GM21515 (cell line): ENCODE results near the gene MRPS6.

Experiments used
- ATAC-seq: cut with Tn5 transposase; IDR thresholded peaks from one replicate; pipeline ENCODE4 v1.9.1; 2021; ENCODE audit not compliant: unreplicated experiment

Gene MRPS6

DNA sequence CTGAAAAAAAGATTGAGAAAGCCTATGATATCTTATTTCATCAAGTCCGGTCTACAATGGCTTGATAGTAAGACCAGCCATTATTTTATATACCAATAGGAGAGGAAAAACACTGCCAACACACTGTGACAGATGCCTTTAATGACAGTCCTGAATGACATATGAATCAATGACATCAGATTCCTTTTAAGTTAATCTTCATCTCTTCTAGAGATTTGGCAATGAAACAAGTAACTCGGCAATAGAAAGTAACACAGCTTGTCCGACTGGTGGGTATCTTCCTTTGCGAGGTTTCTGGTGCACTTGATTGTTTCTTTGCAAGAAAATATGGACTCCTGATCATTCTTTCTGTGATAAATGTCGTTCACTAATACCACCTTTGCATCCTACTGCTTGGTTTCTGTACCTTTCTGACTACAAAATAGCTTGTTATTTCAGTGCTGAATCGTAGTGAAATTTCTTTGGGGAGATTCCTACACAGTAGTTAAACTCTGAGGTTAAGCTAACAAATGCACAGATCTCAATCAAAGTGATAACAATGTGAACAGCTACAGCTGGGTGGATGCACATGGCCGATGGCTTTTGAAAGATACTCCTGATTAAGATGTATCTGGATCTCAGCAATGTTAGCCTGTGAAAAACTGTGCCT lies 104.7 kb downstream of the MRPS6 start:
- ATAC-seq: no peak

DNA sequence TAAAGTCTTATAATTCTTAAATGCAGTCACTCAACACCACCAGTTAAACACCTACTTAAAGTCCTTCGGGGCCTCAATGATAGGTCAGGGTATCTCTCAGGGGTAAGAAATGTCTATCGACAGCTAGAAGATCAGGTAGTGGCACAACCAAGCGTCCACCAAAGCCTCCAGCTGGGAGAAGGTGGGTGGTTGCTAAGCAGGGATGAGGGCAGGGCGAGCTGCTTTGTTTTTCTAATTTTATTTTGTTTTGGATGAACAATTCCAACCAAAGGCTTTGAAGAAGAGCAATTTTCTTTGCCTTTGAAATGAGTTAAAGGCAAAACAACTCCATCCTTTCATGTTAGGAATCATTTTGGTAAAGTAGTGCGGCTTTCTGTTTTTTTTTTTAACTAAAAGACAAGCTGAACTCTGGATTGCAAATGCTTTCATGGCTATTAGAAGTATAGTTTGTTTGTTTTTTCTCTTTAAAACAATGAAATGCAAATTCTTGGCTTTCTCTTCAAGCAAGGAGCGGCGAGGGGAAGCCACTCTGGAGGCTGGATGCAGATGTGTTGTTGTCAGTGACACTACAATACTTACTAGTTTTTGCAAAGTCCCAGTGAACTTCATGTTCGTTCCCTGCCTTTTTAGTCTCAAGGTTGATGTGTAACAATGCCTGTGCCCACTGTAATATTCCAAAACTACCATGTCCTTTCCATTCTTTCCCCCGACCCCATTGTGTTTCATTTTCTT lies 106.0 kb downstream of the MRPS6 start:
- no peak for ATAC-seq

DNA sequence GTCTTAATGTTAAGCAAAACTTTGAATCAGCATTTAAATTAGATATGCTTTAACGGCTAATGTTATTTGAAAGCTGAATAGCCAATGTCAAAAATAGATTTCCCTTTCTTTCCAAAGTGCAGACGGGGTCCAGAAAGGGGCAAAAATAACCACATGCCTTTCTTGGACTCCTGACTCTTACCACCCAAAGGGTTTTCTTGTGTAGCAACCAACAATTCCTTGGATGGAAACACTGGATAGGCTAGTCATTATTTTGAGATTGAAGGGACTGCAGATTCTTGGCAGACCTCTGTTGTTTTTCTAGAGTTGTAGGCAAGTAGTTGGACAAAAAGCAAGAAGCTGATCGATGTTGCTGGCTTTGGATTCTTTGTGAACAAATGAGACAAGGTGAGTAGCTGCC lies 107.0 kb downstream of the MRPS6 start:
- ATAC-seq: no peak

DNA sequence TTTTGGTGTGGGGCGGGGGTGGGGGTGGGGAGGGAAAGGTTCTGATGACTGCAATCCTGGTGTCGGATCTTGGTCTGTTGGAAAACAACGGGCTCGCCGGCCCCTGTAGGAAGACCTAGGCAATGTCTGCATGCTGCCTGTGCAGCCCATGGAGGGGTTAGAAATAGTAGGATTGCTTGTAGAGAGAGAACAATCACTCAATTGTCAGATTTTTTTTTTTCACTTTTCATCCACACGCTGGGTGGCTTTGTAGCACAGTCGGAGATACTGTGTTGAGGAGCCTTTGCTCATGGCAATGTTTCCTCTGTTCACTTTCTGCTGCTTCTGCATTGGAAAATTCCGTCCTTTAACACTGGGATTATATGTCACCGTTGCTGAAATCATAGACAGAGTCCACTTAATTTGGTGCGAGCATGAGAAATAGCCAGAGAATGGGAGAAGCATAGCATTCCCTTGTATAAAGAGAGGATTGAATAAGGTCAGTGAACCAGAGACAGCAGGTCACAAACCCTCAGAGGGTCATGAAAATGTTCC lies 107.5 kb downstream of the MRPS6 start:
- no peak for ATAC-seq

DNA sequence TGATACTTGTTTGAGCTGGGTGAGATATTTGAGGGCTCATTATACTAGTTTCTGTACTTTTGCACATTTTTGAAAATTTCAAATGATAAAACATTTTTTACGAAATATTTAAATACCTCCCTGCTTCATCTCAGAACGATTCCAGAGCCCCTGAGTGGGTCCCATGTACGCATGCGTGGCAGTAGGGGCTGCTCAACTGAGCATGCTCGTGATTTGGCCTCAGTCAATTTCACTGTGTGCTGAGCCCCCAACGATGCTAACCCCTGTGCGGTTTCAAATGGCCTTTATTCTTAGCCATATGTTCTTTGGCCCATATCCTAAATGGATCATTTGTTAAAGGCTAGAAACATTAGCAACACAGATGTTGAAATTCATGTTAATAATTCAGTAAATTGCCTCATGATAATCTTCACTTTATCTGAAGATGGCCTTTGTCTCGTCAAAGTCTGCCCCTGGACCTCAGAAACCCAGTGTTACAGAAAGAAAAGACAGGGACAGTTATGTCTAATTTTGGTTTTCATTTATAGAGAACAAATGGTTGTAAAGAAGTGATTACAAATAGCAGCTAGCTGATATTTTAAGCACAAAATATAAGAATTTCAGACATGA lies 108.2 kb downstream of the MRPS6 start:
- no peak for ATAC-seq

DNA sequence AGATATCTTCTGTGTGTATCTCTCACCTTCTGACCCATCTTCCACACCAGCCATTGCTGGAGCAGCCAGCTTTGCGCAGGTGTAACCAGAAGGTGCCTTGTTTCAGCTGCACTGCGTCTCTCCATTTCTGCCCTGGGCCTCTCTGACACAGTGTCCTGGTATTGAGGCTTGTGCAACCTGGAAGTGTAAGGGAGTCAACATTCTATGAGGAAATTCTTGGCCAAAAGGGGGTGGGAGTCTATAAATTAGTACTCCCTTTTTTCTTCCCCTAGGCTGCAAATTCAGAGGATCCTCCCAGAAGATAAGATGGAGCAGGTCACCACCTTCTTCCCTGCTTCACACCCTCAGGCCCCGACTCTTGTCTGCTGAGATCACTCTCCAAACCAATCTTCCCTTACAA lies 109.1 kb downstream of the MRPS6 start:
- no peak for ATAC-seq

DNA sequence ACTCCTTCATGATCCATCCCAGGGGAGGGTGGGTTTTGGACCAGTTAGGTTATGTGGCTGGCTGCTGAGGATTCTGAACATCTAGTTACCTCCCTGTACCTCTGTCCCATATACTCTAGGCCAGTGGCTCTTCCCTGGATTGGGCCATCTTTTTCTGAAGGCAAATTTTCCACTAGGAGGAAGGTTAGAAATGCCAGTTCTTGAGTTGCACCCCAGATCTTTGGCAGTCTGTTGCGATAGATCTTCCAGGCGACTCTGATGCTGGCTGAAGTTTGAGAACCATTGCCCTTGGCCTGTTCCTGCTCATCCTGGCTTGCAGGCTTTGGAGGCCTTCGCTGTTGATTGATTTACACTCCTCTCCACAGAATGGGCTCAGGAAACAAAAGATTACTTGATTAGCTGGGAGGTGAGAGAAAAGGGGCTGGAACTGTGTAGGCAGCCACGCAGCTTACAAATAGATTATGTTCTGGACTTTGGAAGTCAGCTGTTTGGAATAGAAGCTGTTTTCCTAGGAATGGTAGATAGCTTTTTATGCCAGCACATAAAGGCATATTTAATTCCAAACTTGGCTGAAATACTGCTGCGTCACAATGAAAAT lies 110.1 kb downstream of the MRPS6 start:
- ATAC-seq: no peak

DNA sequence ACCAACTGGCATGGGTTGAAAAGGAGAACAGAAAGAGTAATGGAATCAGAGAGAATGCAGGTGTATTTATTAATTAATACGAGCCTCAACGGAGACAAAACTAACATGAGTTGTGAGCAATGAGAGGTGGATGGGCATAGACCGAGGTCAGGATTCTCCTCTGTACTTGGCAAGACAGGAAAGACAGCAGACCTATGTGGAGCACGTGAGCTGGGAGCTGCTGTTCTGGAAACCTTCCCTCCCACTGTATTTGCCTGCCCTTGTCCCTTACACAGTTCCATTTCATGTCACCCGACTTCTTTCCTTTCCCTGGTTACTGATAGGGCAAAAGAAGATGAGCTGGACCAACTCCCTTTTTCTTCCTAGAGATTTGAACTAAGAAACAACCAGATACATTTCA lies 110.9 kb downstream of the MRPS6 start:
- no peak for ATAC-seq

DNA sequence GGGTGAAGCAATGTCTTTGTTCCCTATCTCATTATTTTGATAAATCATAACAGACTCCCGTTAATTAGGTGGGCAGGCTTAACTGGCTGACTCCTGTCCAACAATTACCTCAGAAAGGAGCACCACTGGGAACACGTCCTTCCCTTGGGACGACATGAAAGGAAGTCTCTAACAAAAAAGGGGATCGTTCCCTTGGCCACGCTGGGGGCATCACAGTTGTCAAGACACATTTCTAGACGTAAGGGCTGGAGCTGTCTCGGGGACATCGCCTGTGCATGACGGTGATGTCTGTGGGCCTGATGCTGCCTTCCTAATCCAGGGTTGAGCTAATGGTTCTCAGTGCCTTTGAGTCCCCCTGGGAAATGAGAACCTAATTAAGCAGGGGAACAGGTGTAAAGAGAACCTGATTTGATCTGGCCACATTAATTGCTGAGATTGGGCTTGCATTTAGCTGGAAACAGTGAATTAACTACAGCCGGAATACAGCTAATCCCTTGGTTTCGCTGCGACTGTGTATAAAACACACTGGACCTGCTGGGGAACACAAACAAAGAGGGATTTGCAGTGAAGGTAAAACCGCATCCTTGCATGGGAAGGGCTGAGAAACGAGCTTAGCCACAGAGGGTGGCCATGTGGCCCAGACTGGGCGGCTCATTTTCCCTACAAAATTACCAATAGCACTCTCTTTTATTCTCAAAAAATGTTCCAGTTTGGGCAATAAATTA lies 111.8 kb downstream of the MRPS6 start:
- ATAC-seq: no peak

DNA sequence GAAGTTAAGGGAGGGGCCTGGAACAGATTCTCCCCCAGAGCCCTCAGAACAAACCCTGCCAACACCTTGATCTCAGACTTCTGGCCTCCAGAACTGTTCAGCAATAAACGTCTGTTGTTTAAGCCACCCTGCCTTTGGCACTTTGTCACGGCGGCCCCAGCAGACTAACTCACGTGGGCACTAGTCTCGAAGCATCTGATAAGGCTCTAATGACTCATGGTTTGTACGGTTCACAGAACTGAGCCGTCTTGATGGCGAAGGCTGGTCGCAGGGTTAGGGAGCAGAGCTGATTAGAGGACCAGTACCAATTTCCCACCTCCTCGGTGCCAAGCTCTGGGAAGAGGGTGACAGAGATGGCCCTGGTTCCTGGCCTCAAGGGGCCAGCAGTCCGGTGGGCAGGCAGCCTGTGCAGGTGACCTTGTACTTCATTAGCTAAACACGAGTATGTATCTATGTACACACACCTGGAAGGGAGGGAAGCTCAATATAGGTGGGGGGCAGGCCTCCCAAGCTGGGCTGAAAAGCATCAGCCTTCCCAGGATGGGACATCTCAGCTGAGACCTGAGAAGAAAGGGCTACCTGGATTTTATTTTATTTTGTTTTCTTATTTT lies 112.8 kb downstream of the MRPS6 start:
- no peak for ATAC-seq

DNA sequence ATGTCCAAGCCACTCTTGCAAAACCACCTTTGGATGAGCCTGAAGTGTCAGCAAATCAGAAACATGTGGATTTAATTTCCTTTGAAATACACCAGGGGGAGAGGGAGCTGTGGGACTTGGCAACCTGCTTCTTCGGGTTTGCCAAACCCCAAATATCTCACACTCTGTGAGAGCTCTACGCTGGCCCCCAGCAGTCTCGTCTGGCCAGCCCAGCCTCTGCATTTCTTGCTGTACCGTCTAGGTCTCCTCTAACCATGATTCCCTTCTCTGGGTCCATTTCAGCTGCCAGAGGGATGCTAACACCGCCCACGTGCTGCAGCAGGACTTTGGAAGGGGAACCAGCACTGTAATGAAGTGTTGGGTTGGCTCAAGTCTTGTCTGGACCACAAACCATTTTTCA lies 114.6 kb downstream of the MRPS6 start:
- ATAC-seq: no peak

DNA sequence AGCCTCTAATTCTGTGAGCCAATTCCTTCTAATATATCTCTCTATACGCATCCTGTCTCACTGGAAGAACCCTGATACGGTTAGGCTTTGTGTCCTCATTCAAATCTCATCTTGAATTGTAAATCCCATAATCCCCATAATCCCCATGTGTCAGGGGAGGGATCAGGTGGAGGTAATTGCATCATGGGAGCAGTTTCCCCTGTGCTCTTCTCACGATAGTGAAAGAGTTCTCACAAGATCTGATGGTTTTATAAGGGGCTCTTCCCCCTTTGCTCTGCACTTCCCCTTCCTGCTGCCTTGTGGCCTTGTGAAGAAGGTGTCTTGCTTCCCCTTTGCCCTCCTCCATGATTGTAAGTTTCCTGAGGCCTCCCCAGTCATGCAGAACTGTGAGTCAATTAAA lies 116.1 kb downstream of the MRPS6 start:
- no peak for ATAC-seq

DNA sequence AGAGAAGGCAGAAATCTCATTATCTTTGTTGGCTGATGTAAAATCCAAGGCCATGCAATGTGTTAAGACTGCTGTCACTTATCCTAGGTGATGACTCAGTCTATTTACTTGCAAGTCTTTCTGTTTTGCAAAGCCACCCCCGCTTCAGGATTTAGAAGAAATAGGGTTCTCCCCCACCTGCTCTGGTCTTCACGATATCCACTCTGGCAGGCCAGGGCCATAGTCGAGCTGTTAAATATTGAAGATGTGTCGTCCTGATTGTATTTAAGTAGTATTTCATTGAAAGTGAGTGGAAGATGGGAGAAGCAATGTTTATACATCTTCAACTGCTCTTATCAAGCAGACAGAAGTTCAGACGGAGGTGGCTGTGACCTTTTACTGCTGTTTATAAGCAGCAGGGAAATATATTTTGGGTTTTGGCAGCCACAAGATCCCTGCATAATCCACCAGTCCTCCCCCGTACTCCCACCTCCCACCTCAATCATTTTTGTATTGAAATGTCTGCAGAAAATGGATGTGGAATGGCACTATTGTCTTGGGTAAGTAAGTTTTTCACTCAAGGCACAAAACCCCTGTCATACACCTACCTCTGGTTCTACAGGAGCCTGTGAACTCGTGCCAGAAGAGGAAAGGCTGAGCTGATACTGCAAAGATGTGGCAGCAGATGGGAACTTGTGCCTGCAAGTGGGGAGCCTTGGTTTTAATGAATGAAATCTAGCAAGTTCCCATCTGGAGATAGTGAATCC lies 117.4 kb downstream of the MRPS6 start:
- no peak for ATAC-seq

DNA sequence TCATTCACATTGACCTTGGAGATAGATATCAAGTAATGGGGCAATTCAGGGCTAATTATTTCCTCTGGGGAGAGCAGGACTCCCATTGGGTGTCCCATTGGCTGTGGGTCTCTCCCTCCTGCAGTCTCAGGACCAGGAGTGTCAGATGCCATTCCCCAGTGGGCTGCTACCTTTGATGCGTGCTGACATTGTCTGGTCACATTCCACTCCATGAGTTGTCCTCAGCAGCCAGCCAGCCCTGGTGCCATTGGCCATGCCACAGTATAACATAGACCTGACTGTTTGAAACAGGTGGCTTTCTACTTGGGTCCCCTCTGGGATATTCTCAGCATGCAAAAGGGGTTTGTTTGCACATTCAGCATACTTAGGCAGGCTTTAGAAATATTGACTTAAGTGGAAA lies 118.5 kb downstream of the MRPS6 start:
- no peak for ATAC-seq
